Upper lobe of right lung (tissue), 1 donor: Measurements from ENCODE around the gene EMILIN3. TPM values are rescaled to one million over a fixed set of nuclear protein-coding genes. Genes with fewer than 3 reads are reported as not detected.

Experiments used
- ATAC-seq: fragments of 200-7000 bp; cut with Tn5 transposase; one replicate; pipeline ENCODE4 v1.9.1; 2020; ENCODE audit warnings: mild to moderate bottlenecking, moderate library complexity
- DNase-seq: peaks from one replicate; pipeline ENCODE4 v3.0.0-alpha.2; 2020
- H3K27ac ChIP-seq: fragments of 200-600 bp; one replicate; pipeline ENCODE4 v1.8.0; 2022
- H3K27me3 ChIP-seq: fragments of 200-600 bp; one replicate; pipeline ENCODE4 v1.8.0; 2022; ENCODE audit warnings: mild to moderate bottlenecking
- H3K36me3 ChIP-seq: fragments of 200-600 bp; one replicate; pipeline ENCODE4 v1.8.0; 2022
- H3K4me1 ChIP-seq: fragments of 200-600 bp; one replicate; pipeline ENCODE4 v1.8.0; 2022
- H3K4me3 ChIP-seq: fragments of 200-600 bp; one replicate; pipeline ENCODE4 v1.8.0; 2022; ENCODE audit warnings: mild to moderate bottlenecking
- H3K9me3 ChIP-seq: fragments of 200-600 bp; one replicate; pipeline ENCODE4 v1.8.0; 2022
- CTCF ChIP-seq: fragments of 200-600 bp; IDR thresholded peaks from one replicate; pipeline ENCODE4 v1.8.0; 2022; ENCODE audit warnings: antibody characterized with exemption
- intact Hi-C: fragments of 100-400 bp; cut with DNase I; formaldehyde crosslinking; loops from one replicate; pipeline ENCODE4 v1.11.0; 2022
- total RNA-seq: library from RNA; stranded (reverse); fragmentation: NEBNext Ultra II Directional; extraction: Animal tissue kit (Norgen Biotek cat#: 25700); gene quantifications from one replicate; pipeline ENCODE4 v1.2.1, GENCODE V29; 2021
- donor health status: DM: no; HTN: yes; CAD: no; lungs with severe emphysema.

EMILIN3 gene
- total RNA-seq, 1 donor from 2014 or later: not detected

- DNase-seq (no peak), ATAC-seq (no peak)
- Histone ChIP-seq H3K4me3 (peak overlapping the region; percentile 10), H3K27me3 (peaks cover 42% of the 10 kb centered on the region), H3K36me3 (no peaks in the 10 kb centered on the region), H3K9me3 (no peaks in the 10 kb centered on the region), H3K4me1 (peaks cover 6% of the 10 kb centered on the region), H3K27ac (no peak overlapping the region)
- intact Hi-C loops: no loop called here
- TF ChIP-seq CTCF: no peak
Observed at GRCh38 chr20:41365777-41366545, 657 bp downstream of the EMILIN3 start.

GRCh38 chr20:41364967-41365765, 1.5 kb downstream of the EMILIN3 start:
- H3K36me3 ChIP-seq: no peaks in the 10 kb centered on the region
- H3K9me3 ChIP-seq: no peaks in the 10 kb centered on the region
- ATAC-seq: no peak
- no peak for TF ChIP-seq CTCF
- intact Hi-C loops: no loop called here
- peaks cover 6% of the 10 kb centered on the region for H3K4me1 ChIP-seq
- no peak overlapping the region for H3K4me3 ChIP-seq
- peaks cover 42% of the 10 kb centered on the region for H3K27me3 ChIP-seq
- H3K27ac ChIP-seq: no peak overlapping the region
- DNase-seq: no peak

GRCh38 chr20:41364236-41364855, 2.3 kb downstream of the EMILIN3 start:
- H3K27me3 ChIP-seq: peaks cover 42% of the 10 kb centered on the region
- intact Hi-C loops: no loop called here

GRCh38 chr20:41363601-41364000, 3.0 kb downstream of the EMILIN3 start:
- no peaks in the 10 kb centered on the region for H3K9me3 ChIP-seq
- intact Hi-C loops: no loop called here
- peaks cover 6% of the 10 kb centered on the region for H3K4me1 ChIP-seq
- no peak for TF ChIP-seq CTCF
- DNase-seq: no peak
- H3K4me3 ChIP-seq: no peak overlapping the region
- H3K27ac ChIP-seq: no peak overlapping the region
- no peaks in the 10 kb centered on the region for H3K36me3 ChIP-seq
- H3K27me3 ChIP-seq: peaks cover 37% of the 10 kb centered on the region
- no peak for ATAC-seq

More at GRCh38 chr20:41364236-41364855, 2.3 kb downstream of the EMILIN3 start:
- Histone ChIP-seq H3K9me3 (no peaks in the 10 kb centered on the region), H3K4me3 (no peak overlapping the region), H3K36me3 (no peaks in the 10 kb centered on the region), H3K4me1 (peaks cover 6% of the 10 kb centered on the region), H3K27ac (no peak overlapping the region)
- ATAC-seq: no peak
- TF ChIP-seq CTCF: no peak
- DNase-seq: no peak

GRCh38 chr20:41362748-41363140, 3.9 kb downstream of the EMILIN3 start:
- Histone ChIP-seq H3K9me3 (no peaks in the 10 kb centered on the region), H3K36me3 (no peaks in the 10 kb centered on the region), H3K27ac (no peak overlapping the region), H3K4me1 (peaks cover 6% of the 10 kb centered on the region), H3K4me3 (no peak overlapping the region), H3K27me3 (peaks cover 32% of the 10 kb centered on the region)
- ATAC-seq: no peak
- intact Hi-C loops: no loop called here
- DNase-seq: no peak
- no peak for TF ChIP-seq CTCF
